Heart left ventricle (tissue), 13 donors: Measurements from ENCODE around the gene EFEMP2.

ENCODE experiments used
- CTCF ChIP-seq, 12 donors: fragments of 200-600 bp; sonication (generic) in 4 of 12; IDR thresholded peaks; one replicate each; pipeline versions ENCODE4 v1.5.0 to v1.8.0; 2018 to 2022; ENCODE audit warnings: antibody characterized with exemption in 12 of 12, mild to moderate bottlenecking in 5 of 12
- POLR2A ChIP-seq, 2 donors: fragments of 450-650 bp; IDR thresholded peaks; one replicate each; pipeline ENCODE4 v1.6.1; 2017; ENCODE audit warnings: antibody characterized with exemption in 2 of 2, mild to moderate bottlenecking in 2 of 2, moderate library complexity in 2 of 2
- donor health status: ischemic (EF 13 %, LVEDD 7.1; RV severe dilation, severe dysfunction).
- donor health status: DM: no; HTN: yes; CAD: no.
- donor health status: DM: no; HTN: no; CAD: no.
- donor health status: ischemic (EF 25% LVEDD 6.9; RV normal size, moderate dysfunction).
- donor health status: ischemic (EF 25% LVEDD 5.7; RV mildly dilated, moderate dysfunction).
- donor health status: ischemic (EF 35%, LVEDD 5.7; RV mildly dilated, moderate dysfunction).
- donor health status: nonischemic (EF 11% LVEDD 7.7; RV severe dilation, severe dysfunction).
- donor health status: DM: yes; HTN: yes; CAD: no.
- donor health status: PGD.
- donor health status: ischemic (EF 29% LVEDD 5.4; RV normal size, mild dysfunction).
- donor health status: nonischemic (EF 23%, LVEDD 6.1; RV moderate dilation, normal function).

- TF ChIP-seq CTCF (IDR thresholded peaks at IDR 0.05) (no peak), POLR2A (IDR thresholded peaks at IDR 0.05) (no peak)
These were observed 31.1 kb upstream of the EFEMP2 start for GRCh38 chr11:65903715-65904114.
